Mammary epithelial cell (primary cell): ENCODE measurements around the gene TEX53.

Experiments used
- EZH2 ChIP-seq: IDR thresholded peaks from 2 replicates; pipeline ENCODE4 v1.6.1; 2012; ENCODE audit warnings: low read length, inconsistent platforms, borderline replicate concordance
- TF ChIP-seq, protein P1 (sequence below), 2 donors: IDR thresholded peaks in 1 of 2; conservative IDR thresholded peaks in 1 of 2; 2 replicates each; pipeline ENCODE4 v1.5.1; 2011 to 2012; ENCODE audit warnings: inconsistent platforms in 2 of 2, low read length in 2 of 2, mild to moderate bottlenecking in 2 of 2, control low read depth in 1 of 2, low read depth in 1 of 2; ENCODE audit not compliant: insufficient read depth in 1 of 2; ENCODE audit errors: extremely low read depth in 1 of 2

- TF ChIP-seq, protein P1, sequence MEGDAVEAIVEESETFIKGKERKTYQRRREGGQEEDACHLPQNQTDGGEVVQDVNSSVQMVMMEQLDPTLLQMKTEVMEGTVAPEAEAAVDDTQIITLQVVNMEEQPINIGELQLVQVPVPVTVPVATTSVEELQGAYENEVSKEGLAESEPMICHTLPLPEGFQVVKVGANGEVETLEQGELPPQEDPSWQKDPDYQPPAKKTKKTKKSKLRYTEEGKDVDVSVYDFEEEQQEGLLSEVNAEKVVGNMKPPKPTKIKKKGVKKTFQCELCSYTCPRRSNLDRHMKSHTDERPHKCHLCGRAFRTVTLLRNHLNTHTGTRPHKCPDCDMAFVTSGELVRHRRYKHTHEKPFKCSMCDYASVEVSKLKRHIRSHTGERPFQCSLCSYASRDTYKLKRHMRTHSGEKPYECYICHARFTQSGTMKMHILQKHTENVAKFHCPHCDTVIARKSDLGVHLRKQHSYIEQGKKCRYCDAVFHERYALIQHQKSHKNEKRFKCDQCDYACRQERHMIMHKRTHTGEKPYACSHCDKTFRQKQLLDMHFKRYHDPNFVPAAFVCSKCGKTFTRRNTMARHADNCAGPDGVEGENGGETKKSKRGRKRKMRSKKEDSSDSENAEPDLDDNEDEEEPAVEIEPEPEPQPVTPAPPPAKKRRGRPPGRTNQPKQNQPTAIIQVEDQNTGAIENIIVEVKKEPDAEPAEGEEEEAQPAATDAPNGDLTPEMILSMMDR (conservative IDR thresholded peaks at IDR 0.05 in 1 of 2, IDR thresholded peaks at IDR 0.05 in 1 of 2; ENCODE audit: extremely low read depth in 1 of 2, insufficient read depth in 1 of 2, low read depth in 1 of 2, low read length in 2 of 2): no peak
- no peak for TF ChIP-seq EZH2
Observed at GRCh38 chr9:114626415-114627020, 31.1 kb downstream of the TEX53 start.
